ENCODE measurements around the gene ZNF236. TPM values are rescaled to one million over a fixed set of nuclear protein-coding genes. Genes with fewer than 3 reads are reported as not detected.

The ZNF236 gene
- total RNA-seq, 1 donor from 2014 or later = 11.7 TPM

DNA sequence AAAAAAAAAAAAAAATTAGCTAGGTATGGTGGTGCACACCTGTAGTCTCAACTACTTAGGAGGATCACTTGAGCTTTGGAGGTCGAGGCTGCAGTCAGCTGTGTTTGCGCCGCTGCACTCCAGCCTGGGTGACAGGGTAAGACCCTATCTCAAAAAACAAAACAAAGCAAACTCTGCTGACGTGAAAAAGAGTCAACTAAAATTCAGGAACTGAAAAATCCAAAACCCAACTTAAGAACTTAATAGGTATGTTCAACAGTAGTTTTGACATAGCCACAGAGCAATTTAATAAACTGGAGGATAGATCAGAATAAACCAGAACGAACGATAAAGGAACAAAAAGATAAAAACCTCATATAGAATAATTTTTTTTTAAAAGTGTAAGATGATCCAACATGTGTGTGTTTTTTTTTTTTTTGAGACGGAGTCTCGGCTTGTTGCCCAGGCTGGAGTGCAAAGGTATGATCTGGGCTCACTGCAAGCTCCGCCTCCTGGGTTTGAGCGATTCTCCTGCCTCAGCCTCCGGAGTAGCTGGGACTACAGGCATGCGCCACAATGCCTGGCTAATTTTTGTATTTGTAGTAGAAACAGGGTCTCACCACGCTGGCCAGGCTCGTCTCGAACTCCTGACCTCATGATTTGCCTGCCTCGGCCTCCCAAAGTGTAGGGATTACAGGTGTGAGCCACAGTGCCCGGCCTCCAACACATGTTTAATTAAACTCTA is 4.3 kb upstream of the ZNF236 start:
- ATAC-seq (ENCODE audit: poor library complexity) (no peak), DNase-seq (no peak)
- intact Hi-C loops (cut with DNase I) = no loop called here

DNA sequence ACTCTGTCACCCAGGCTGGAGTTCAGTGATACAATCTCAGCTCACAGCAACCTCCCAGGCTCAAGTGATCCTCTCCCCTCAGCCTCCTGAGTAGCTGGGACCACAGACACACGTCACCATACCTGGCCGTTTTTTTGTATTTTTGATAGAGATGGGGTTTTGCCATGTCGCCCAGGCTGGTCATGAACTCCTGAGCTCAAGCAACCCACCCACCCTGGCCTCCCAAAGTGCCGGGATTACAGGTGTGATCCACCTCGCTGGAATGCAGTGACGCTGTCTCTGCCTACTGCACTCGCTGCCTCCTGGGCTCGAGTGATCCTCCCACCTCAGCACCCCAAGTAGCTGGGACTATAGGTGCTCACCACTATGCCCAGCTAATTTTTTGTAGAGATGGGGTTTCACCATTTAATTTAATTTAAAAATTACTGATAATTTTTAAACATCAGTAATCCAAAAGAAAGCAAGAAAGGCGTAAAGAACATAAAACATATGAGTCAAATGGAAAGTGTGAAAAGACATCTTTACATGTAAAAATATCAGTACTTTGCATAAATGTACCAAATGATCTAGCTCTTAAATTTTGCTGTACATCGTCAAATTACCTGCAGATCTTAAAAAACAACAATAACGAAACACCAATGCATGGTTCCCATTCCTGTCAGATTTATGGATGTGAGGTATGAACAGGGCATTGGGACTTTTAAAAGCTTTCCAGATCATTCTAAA is 2.8 kb upstream of the ZNF236 start:
- intact Hi-C loops (cut with DNase I) = no loop called here
- no peak for ATAC-seq (ENCODE audit: poor library complexity)
- DNase-seq = no peak

DNA sequence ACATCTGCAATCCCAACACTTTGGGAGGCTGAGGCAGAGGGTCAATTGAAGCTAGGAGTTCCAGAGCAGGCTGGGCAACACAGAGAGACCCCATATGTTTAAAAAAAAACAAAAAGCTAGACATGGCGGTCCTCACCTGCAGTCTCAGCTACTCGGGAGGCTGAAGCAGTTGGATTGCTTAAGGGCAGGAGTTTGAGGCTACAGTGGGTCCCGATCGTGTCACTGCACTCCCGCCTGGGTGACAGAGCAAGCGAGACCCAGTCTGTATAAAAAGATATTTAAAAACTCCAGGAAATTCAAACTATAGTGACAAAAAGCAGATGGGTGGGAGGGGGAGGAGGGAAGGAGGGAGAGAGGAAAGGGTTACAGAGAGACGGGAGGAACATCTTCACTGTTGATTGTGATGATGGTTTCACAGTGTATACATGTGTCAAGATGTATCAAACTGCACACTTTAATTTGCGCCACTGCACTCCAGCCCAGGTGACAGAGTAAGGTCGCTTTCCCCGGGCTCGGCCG is 942 bp upstream of the ZNF236 start:
- intact Hi-C loops (cut with DNase I) = no loop called here
- no peak for DNase-seq
- ATAC-seq (ENCODE audit: poor library complexity) = peak; percentile 34

DNA sequence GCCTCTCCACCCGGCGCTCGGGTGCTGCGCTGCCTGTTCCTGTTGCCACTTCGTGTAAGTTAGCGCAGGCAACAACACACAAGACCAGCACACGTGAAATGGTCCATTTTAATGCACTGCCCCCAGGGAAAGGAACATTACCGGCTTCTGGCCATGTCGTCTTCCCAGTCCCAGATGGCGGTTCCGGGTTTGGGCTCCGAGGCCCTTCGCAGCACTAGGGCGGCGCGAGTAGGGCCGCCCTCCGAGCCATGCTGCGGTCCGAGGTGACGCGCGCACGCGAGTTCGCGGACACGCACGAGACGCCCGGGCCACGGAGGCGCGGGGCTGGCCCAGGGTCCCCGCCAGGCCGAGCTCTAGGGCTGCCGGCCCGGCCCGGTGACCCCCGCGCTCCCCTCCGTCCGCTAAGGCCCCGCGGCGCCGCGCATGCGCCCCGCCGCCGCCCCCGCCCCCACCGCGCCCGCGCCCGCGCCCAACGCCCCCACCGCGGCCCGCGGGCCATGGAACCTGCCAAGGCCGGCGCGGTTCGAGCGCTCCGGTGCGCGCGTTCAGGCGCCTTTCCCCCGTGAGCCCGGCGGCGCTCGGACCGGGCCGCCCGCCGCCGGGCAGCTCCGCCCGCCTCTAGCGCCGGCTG is 367 bp upstream of the ZNF236 start:
- intact Hi-C loops (cut with DNase I) = no loop called here
- DNase-seq (peak; percentile 78), ATAC-seq (ENCODE audit: poor library complexity) (peak; percentile 77)

DNA sequence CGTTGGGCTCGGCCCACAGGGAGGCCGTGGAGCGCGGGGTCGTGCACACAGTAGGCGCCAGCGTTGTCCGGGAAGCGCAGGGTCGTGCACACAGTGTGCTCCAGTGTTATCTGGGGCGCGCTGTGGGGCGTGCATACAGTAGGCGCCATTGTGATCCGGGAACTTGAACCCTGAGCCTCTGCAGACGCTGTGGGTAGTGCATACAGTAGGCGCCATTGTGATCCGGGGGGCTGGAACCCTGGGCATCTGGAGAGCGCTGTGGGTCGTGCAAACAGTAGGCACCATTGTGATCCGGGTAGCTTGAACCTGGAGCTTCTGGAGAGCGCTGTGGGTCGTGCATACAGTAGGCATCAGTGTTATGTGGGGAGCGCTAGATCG is 793 bp downstream of the ZNF236 start:
- intact Hi-C loops (cut with DNase I) = no loop called here
- peak; percentile 53 for DNase-seq
- no peak for ATAC-seq (ENCODE audit: poor library complexity)

DNA sequence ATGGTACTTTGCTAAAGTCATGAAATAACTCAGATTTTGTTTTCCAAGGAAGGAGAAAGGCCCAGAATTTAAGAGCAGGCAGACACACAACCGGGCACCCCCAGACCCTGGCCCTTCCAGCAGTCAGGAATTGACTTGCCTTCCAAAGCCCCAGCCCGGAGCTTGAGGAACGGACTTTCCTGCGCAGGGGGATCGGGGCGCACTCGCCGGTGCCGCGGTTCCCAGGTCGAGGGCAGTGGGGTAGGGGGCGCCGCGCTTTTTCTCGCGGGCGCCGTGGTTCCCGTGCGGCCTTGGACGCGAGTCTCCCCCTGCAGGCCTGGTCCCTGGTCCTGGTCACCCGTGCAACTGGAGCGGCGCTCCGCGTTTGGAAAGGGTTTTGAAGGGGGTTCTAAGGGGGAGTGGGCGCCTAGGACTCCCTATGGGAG is 1.2 kb downstream of the ZNF236 start:
- ATAC-seq (ENCODE audit: poor library complexity) = no peak
- DNase-seq = no peak
- intact Hi-C loops (cut with DNase I) = no loop called here

DNA sequence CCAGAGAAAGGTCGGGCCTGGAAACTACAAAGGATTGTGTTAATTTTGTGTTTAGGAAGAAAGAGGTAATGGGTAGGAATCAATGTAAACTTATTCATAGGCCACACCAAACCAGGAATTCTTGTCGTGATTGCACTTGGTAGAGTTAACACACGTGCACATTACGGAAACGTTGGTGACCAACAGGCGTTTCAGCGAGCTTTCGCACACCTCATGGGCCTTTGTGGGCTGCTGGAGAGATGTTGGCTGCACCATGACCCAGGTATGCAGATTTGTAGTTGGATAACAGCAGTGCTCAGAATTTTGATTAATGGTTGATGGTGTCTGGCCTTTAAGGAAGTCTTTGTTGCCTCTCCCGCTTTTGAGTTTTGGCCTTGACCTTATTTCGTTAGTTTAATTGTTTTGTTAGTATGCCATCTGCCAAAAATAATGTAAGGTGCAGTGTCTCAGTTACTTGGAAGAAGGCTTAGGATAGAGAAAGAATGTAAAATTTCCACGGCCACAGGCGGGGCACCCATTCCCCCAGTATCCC is 1.9 kb downstream of the ZNF236 start:
- ATAC-seq (ENCODE audit: poor library complexity) = no peak
- intact Hi-C loops (cut with DNase I) = no loop called here
- no peak for DNase-seq

DNA sequence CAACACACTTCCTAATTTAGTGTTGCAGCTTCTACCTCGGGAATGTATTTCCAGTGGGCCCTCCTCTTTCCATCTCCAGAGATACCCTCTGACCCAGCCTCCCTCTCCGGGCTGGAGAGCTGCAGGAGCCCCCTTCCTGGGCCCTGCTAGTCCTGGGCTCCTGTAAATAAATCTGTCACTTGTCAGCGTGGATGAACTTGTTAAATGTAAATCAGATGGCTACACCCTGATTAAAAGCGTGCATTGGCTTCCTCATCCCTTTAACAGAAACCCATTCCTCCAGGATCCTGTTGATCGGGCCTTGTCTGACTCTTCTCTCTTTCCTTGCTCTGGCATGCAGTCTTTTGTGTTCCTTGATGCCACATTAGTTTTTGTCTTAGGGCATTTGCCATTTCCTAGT is 2.4 kb downstream of the ZNF236 start:
- no peak for DNase-seq
- ATAC-seq (ENCODE audit: poor library complexity) = no peak
- intact Hi-C loops (cut with DNase I) = no loop called here

DNA sequence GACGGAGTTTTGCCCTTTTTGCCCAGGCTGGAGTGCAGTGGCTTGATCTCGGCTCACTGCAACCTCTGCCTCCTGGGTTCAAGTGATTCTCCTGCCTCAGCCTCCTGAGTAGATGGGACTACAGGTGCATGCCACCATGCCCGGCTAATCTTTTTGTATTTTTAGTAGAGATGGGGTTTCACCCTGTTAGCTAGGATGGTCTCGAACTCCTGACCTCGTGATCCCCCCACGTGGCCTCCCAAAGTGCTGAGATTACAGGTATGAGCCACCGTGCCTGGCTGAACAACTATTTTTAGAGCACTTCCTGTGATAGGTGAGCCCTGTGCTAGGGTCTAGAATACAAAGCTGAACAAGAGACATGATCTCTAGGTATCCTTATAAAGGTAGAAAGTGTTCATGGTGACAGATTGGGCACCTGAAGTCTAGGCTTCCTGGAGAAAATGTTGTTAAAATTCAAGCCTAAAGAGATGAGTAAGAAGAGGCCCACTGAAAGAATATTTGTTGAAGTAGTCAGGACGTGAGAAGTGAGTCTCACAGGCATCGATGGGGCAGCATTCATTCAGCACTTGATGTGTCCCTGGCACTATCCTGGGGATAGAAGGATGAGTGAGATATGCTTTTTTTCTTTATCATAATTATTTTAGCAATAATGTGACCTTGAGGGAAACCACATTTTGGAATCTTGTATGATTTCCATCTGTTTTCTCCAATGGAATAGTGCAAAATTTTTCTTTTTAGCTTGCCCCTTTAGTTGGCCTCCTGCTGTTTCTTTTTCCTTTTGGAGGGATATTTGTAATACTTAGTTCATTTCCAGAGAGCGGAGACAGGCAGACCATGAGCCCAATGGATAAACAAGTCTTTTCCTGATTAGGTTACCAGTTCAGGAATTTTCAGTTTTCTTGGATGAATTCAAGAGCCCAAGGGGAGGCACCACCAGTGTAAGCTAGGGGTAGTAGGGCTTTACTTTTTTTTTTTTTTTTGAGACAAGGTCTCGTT is 5.1 kb downstream of the ZNF236 start:
- no peak for DNase-seq
- intact Hi-C loops (cut with DNase I) = no loop called here
- ATAC-seq (ENCODE audit: poor library complexity) = no peak

DNA sequence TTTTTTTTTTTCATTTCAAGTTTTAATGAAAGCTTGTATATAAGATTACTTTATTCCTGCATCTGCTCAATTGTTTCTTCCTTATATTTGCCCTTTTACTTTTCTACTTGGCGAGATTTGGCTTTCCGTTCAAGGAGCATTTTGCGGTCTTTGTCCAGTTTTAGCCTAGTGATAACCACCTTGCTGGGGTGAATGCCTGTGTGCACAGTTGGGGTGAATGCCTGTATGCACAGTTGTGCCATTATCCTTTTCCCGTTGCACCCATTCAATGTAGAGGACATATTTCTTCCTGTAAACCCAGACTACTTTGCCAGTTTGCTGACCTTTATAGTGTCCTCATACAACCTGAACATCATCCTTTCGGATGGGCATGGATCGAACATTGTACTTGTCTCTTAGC is 12.0 kb downstream of the ZNF236 start:
- ATAC-seq (ENCODE audit: poor library complexity) (no peak), DNase-seq (no peak)
- intact Hi-C loops (cut with DNase I) = no loop called here

DNA sequence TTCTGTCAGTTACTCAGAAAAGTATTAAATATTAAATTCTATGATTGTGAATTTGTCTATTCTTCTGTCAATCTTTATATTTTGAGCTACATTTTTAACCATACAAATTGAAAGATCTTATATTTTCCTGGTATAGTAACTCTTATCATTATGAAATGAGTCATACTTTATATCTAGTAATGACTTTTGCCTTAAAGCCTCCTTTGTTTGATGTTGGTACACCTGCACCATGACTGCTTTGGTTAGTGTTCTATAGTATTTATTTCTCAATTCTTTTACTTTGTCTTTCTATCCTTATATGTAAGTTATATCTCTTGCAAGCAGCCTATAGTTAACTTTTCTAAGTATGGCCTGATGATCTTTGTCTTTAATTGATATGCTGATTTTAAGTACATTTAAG is 13.0 kb downstream of the ZNF236 start:
- ATAC-seq (ENCODE audit: poor library complexity) (no peak), DNase-seq (no peak)
- intact Hi-C loops (cut with DNase I) = no loop called here

DNA sequence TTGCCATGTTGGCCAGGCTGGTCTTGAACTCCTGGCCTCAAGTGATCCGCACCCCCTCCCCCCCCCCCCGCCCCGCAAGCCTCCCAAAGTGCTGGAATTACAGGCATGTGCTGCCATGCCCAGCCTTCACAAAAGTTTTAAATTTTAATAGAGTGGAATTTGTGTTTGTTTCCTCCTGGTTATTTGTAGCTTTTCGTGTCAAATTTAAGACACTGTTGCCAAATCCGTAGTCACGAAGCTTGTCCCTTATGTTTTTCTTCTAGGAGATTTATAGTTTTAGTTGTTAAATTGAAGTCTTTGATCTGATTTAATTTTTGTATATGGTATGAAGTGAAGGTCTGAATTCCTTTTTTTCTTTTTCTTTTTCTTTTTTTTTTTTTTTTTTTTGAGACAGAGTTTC is 14.7 kb downstream of the ZNF236 start:
- DNase-seq (no peak), ATAC-seq (ENCODE audit: poor library complexity) (no peak)
- intact Hi-C loops (cut with DNase I) = no loop called here

DNA sequence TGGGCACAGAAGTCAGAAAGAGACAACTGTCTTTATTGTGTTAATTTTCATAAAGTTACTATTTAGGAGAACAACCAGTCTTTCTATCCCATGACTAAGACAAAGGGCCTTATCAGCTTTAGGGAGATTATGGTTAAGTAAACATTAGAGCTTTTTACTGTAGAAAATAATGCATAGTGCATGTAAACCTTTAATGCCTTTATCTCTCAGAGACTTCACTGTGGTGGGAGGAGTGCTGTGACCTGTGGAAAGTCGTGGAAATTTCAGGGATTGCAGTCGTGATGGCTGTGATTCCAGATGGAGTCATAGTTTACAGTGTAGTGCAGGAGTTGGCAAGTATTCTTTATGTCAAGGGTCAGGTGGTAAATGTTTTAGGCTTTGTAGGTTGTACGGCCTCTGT is 15.8 kb downstream of the ZNF236 start:
- DNase-seq = no peak
- ATAC-seq (ENCODE audit: poor library complexity) = no peak
- intact Hi-C loops (cut with DNase I) = no loop called here

DNA sequence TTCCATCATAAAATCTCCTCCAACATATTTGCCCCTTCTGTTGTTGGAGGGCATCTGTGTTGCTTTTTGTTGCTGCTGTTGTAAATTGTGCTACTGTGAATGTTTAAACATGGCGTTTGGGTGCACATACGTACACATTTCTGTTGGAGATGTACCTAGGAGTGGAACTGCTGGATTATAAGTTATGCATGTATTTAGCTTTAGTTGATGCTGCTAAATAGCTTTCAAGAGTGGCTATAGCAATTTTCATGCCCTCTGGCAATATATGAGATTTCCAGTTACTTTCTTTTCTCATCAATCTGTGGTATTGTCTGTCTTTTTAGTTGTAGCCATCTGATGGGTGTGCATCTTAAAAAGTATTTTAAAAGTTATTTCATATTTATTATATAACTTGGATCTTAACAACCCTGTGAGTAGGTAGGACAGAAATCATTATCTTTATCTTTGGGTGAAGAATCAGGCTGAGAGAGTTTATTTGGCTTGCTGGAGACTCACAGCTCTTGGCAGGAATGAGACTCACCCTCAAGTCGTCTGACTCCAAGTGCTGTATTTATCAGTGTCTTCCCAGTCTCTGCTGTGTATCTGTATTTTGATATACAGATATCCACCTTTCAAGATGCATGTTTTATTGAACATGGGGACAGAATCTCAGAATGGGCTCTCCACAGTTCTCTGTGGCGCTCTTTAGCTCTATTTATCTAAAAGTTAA is 16.9 kb downstream of the ZNF236 start:
- DNase-seq (no peak), ATAC-seq (ENCODE audit: poor library complexity) (no peak)
- intact Hi-C loops (cut with DNase I) = no loop called here

DNA sequence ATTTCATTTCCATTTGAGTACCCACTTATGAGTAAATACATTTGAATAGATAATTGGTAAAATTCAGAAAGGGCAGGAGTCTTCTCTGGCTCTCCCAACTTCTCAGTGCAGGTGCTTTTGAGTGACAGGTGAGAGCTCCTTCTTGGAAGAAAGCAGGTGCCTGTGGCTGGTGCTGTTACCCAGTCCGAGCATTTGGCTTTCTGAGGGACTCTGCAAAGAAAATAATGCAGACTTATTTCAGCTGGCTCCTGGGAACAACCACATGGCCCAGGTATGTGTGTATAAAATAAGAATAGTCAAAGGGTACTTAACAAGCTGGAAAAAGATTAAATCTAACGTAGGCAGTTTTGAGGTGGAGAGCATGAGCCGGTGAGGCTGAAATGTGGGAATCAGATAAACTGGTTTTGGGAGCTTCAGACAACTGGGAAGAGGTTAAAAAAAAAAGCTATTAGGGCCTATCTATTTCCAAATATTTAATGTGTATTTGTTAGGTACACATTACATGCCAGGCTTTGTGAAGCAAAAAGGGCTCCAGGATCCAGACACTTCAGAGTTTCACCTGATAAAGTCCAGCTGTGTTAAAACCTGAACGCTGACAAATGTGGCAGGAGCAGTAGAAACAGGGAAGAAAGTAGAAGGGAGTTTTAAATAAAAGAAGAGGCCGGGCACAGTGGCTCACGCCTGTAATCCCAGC is 20.6 kb downstream of the ZNF236 start:
- no peak for ATAC-seq (ENCODE audit: poor library complexity)
- DNase-seq = no peak
- intact Hi-C loops (cut with DNase I) = no loop called here

DNA sequence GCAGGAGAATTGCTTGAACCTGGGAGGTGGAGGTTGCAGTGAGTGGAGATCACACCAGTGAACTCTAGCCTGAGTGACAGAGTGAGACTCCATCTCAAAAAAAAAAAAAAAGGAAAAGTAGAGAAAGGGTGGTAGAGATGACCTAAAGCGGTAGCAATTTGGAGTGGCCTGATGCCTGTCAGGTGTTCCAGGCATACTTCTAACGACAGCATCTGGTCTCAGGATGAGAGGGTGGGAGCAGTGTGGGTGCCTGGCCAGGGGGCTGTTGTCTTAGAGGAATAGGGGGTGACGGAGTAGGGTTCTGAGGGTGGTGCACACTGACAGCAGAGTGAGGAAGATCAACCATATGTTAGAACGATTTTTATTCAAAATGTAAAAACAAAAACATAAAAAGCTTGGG is 21.8 kb downstream of the ZNF236 start:
- intact Hi-C loops (cut with DNase I) = no loop called here
- no peak for ATAC-seq (ENCODE audit: poor library complexity)
- DNase-seq = no peak

DNA sequence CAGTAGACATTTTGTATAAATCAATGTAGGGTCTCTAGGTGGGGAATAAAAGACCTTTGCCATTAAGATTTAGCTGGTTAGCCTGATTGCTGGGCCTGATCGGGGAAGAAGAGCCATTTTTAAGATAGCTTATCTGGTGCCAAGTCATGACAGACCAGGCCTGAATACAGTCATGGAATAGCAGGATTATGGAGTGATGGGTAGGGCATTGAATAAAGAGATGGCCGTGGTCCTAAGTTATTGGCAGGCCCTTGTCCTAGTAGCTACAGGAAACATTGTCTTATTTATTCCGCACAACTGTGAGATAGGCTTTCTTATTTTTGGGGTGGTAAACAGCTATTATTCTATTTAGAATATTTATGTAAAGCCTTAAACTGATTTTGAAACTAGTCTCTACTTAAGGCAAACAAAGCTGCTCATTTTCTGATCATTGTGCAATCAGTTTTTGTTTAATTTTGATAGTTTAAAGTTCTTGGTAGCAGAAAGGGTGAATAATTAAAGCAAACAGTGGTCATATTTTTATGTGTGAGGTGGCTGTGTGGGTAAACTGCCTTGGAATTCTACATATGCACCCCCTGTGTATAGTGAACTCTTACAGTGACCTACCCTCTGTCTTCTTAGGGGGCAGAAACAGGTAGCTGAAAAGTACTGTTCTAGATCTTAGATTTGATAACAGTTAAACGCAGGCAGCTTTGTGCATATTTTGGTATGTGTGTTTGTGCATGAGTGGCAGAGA is 22.6 kb downstream of the ZNF236 start:
- intact Hi-C loops (cut with DNase I) = no loop called here
- ATAC-seq (ENCODE audit: poor library complexity) (no peak), DNase-seq (no peak)

All from Right ventricle myocardium superior (tissue), 1 donor.